Esophagus squamous epithelium (tissue), 5 donors: Measurements from ENCODE around the gene CACYBP. TPM values are rescaled to one million over a fixed set of nuclear protein-coding genes. Genes with fewer than 3 reads are reported as not detected.

Source experiments
- DNase-seq: peaks from one replicate; lab custom pipeline; 2025; lab: John Stamatoyannopoulos, UW
- H3K27ac ChIP-seq, 4 donors: fragments of 200-600 bp; sonication (generic); one replicate each; pipeline ENCODE4 v1.5.1; 2016 to 2019; ENCODE audit warnings: mild to moderate bottlenecking in 1 of 4
- H3K27me3 ChIP-seq, 4 donors: fragments of 200-600 bp; sonication (generic); 1 replicate in 3 of 4; 2 replicates in 1 of 4; pipeline versions ENCODE4 v1.5.1 to v1.6.0; 2017 to 2021; ENCODE audit warnings: antibody characterized with exemption in 1 of 4
- H3K36me3 ChIP-seq, 3 donors: fragments of 200-600 bp; sonication (generic); one replicate each; pipeline ENCODE4 v1.5.1; 2016 to 2019
- H3K4me1 ChIP-seq, 3 donors: fragments of 200-600 bp; sonication (generic); one replicate each; pipeline ENCODE4 v1.5.1; 2017 to 2019
- H3K4me3 ChIP-seq, 4 donors: fragments of 200-600 bp; sonication (generic); 1 replicate in 3 of 4; 2 replicates in 1 of 4; pipeline ENCODE4 v1.5.1; 2016 to 2019; ENCODE audit warnings: mild to moderate bottlenecking in 2 of 4, moderate library complexity in 1 of 4
- H3K9me3 ChIP-seq, 3 donors: fragments of 200-600 bp; sonication (generic); one replicate each; pipeline ENCODE4 v1.5.1; 2016 to 2019
- POLR2A ChIP-seq, 4 donors: fragments of 450-650 bp; IDR thresholded peaks; one replicate each; pipeline ENCODE4 v1.6.1; 2017; ENCODE audit warnings: antibody characterized with exemption in 4 of 4, mild to moderate bottlenecking in 4 of 4, moderate library complexity in 3 of 4
- WGBS, 2 donors: methylation state at CpG; one replicate each; pipeline ENCODE4 v1.1.5; 2018; 5-methylcytosine and 5-hydroxymethylcytosine counted together
- intact Hi-C: fragments of 100-400 bp; cut with DNase I; formaldehyde crosslinking; loops from one replicate; pipeline ENCODE4 v1.15.0; 2022
- total RNA-seq, 4 donors: library from RNA; depleted of rRNA; stranded (reverse); fragments of >200 nt; gene quantifications; one replicate each; pipeline ENCODE4 v1.1.0, GENCODE V29; 2016
- TF ChIP-seq, protein P1 (sequence below), 6 experiments: fragments of 450-650 bp in 4 of 6; fragments of 200-600 bp in 2 of 6; sonication (generic) in 2 of 6; IDR thresholded peaks; one replicate each; pipeline ENCODE4 v1.5.1; 2016 to 2019; ENCODE audit warnings: antibody characterized with exemption in 6 of 6, mild to moderate bottlenecking in 4 of 6, moderate library complexity in 4 of 6
- donor health status: DM: yes; HTN: yes; CAD: no.

CACYBP gene
- total RNA-seq, 4 donors from 2014 or later, result 66.9 to 92.5 (median 82.1) TPM

DNA sequence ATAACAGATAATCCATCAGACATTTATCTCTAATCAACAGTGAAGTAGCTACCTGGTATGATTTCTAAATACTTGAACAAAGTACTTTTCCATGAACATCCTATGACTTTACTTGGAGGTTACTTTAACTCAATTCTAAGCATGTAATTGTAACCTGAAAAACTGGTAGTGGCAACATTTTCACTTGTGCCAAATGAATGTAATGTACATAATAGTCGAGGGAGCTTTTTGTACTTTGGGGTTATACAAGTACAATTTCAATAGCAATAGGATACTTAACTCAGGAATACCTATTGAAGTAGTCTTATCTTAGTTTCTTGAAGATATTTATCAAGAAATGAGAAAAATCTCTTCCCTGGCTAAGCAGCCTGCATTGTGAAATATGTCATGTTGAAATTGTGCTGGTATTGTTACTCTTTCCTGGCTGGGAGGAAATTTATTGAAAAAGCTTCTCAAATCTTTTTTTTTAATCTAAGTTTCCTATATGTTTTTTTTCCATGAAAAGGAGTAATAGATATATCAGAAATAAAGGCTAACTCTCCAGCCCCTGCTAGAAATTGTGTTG lies 33.7 kb upstream of the CACYBP start:
- no peak for TF ChIP-seq POLR2A (IDR thresholded peaks at IDR 0.05)
- TF ChIP-seq, protein P1, sequence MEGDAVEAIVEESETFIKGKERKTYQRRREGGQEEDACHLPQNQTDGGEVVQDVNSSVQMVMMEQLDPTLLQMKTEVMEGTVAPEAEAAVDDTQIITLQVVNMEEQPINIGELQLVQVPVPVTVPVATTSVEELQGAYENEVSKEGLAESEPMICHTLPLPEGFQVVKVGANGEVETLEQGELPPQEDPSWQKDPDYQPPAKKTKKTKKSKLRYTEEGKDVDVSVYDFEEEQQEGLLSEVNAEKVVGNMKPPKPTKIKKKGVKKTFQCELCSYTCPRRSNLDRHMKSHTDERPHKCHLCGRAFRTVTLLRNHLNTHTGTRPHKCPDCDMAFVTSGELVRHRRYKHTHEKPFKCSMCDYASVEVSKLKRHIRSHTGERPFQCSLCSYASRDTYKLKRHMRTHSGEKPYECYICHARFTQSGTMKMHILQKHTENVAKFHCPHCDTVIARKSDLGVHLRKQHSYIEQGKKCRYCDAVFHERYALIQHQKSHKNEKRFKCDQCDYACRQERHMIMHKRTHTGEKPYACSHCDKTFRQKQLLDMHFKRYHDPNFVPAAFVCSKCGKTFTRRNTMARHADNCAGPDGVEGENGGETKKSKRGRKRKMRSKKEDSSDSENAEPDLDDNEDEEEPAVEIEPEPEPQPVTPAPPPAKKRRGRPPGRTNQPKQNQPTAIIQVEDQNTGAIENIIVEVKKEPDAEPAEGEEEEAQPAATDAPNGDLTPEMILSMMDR (IDR thresholded peaks at IDR 0.05), result no peak
- H3K4me1 ChIP-seq, result peaks cover 20 to 65% (median 22%) of the 10 kb centered on the region in 3 donors
- intact Hi-C loops, result no loop called here
- no peaks in the 10 kb centered on the region for H3K9me3 ChIP-seq
- H3K27me3 ChIP-seq, result no peaks in the 10 kb centered on the region
- H3K4me3 ChIP-seq, result peak overlapping the region; percentile 15 to 53 (median 43)
- no peak for DNase-seq
- WGBS, 2 donors, result 35 to 45% methylated on average over 1 of the region's 1 CpG
- H3K36me3 ChIP-seq, result peaks cover 0 to 6% (median 0%) of the 10 kb centered on the region in 3 donors
- H3K27ac ChIP-seq, result peak overlapping the region; percentile 85 to 93 (median 91)

DNA sequence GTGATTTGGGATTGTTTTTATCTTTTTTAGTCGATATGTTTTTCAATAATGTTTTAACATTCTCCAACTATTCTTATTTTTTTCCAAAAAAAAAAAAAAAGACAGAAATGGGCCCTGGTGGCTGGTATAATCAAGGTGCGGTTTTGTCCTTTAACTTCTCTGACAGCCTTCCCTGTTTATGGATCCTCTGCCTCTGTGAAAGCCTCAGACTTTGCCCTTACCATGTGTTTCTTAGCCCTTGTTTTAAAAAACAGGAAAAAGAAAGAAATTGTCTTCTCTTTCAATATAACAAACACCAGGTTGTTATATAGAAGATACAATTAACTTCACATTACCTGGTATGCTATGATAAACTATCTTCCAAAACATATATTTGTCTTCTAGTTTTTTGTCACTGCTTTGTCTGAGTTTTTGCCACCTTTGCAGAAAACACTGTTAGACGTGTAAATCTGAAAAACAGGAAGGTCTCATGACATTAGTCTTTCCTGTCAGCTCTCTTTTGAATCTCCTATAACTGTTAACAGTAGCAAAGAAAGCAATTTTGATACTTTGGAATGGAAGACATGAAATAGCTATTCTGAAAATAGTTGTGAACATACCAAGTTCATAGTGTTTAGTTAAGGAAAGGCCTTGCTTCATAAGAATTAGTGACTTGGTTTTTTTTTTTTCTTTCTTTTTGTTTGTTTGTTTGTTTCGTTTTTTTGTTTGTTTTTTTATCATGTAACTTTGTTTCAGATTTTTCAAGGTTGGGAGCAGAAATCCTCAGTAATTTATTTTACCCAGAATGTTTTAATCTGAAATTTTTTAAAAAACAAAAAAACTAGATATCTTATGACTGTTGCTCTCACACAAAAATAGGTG lies 31.7 kb upstream of the CACYBP start:
- no peak overlapping the region for H3K4me3 ChIP-seq
- TF ChIP-seq, protein P1 (IDR thresholded peaks at IDR 0.05), result no peak
- TF ChIP-seq POLR2A (IDR thresholded peaks at IDR 0.05), result no peak
- no peak for DNase-seq
- peaks cover 24 to 72% (median 26%) of the 10 kb centered on the region in 3 donors for H3K4me1 ChIP-seq
- WGBS, 2 donors, result 60 to 68% methylated on average over 4 of the region's 4 CpGs
- peak overlapping the region; percentile 32 to 93 (median 88) for H3K27ac ChIP-seq
- H3K36me3 ChIP-seq, result peaks cover 0 to 6% (median 0%) of the 10 kb centered on the region in 3 donors
- no peaks in the 10 kb centered on the region for H3K9me3 ChIP-seq
- no peaks in the 10 kb centered on the region for H3K27me3 ChIP-seq
- intact Hi-C loops, result no loop called here

DNA sequence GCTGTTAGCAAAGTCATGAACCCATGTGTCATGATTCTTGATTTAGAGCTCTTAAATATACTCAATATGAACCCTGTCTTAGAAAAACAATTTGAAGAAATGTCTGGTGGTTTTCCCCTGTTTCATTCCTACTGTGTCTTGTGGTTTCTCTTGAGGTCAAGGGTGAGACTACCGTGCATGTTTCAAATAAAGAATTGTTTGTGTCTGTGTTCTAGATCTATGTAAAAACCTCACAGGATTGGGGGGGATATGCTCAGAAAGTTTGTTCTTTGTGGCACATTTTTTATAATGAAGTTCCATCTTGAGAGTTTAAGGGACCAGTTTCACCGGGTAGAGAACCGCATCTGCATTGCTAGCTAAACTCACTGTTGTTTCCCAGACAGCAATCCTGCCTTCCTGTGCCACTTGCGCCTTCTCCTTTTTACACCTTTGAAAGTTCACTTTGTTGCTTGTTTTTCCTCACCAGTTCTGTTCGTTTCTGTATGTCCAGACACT lies 30.9 kb upstream of the CACYBP start:
- TF ChIP-seq POLR2A (IDR thresholded peaks at IDR 0.05), result no peak
- TF ChIP-seq, protein P1 (IDR thresholded peaks at IDR 0.05), result no peak
- peaks cover 0 to 14% (median 0%) of the 10 kb centered on the region in 3 donors for H3K36me3 ChIP-seq
- H3K4me1 ChIP-seq, result peaks cover 19 to 65% (median 24%) of the 10 kb centered on the region in 3 donors
- H3K4me3 ChIP-seq, result no peak overlapping the region
- 57 to 63% methylated on average over 5 of the region's 5 CpGs for WGBS, 2 donors
- peak overlapping the region in 3 of 4 donors; percentile 2 to 93 (median 91) for H3K27ac ChIP-seq
- H3K9me3 ChIP-seq, result no peaks in the 10 kb centered on the region
- intact Hi-C loops, result no loop called here
- no peak for DNase-seq
- H3K27me3 ChIP-seq, result no peaks in the 10 kb centered on the region

DNA sequence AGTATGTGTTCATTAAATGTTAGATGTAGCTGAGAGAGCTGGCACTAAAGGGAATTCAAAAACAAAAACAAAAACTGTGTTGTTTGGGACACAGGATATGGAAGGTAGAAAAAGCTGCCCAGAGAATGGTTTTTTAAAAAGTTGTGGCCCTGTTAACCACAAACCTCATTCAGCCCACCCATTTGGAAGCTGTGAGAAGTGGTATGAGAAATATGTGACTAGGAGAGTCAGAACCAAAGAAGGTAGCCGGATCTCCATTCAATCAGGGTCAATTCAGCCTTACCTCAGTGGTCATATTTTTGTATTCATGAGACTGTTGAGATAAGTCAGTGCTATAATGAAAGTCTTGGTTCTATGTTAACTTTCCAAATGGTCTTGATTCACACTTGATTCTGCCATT lies 29.8 kb upstream of the CACYBP start:
- no peak overlapping the region for H3K27ac ChIP-seq
- no peak for TF ChIP-seq POLR2A (IDR thresholded peaks at IDR 0.05)
- TF ChIP-seq, protein P1 (IDR thresholded peaks at IDR 0.05), result no peak
- peaks cover 13 to 53% (median 21%) of the 10 kb centered on the region in 3 donors for H3K4me1 ChIP-seq
- WGBS, 2 donors, result 80 to 82% methylated on average over 1 of the region's 1 CpG
- H3K27me3 ChIP-seq, result no peaks in the 10 kb centered on the region
- peaks cover 0 to 25% (median 0%) of the 10 kb centered on the region in 3 donors for H3K36me3 ChIP-seq
- intact Hi-C loops, result no loop called here
- no peaks in the 10 kb centered on the region for H3K9me3 ChIP-seq
- DNase-seq, result no peak
- H3K4me3 ChIP-seq, result no peak overlapping the region

DNA sequence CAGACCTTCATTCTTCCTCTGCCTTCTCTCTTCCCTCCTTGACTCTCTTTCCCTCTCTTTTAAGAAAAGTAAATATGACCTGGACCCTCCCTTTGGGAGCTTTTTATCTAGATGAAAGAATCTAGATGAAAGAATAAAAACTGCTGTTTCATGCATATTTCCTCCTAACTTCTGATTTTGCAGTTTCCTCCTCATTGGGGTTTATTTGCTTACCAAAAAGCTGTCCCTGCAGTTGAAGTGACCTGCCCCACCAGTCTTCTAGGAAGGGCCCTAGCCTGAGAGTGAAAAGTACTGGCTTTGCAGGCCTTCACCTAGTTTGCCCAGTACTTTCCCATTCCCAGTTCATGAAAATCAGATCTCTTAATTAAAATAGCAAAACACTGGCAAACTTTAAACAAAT lies 28.3 kb upstream of the CACYBP start:
- no peaks in the 10 kb centered on the region for H3K9me3 ChIP-seq
- DNase-seq, result no peak
- H3K27me3 ChIP-seq, result no peaks in the 10 kb centered on the region
- peaks cover 0 to 37% (median 0%) of the 10 kb centered on the region in 3 donors for H3K36me3 ChIP-seq
- H3K4me1 ChIP-seq, result peaks cover 3 to 41% (median 11%) of the 10 kb centered on the region in 3 donors
- TF ChIP-seq, protein P1 (IDR thresholded peaks at IDR 0.05), result no peak
- TF ChIP-seq POLR2A (IDR thresholded peaks at IDR 0.05), result no peak
- H3K4me3 ChIP-seq, result no peak overlapping the region
- peak overlapping the region in 3 of 4 donors; percentile 15 to 45 (median 42) for H3K27ac ChIP-seq
- intact Hi-C loops, result no loop called here
